ENCODE measurements around the gene HOXB1. TPM values are rescaled to one million over a fixed set of nuclear protein-coding genes. Genes with fewer than 3 reads are reported as not detected.

The HOXB1 gene
- total and polyA plus RNA-seq, 2 of the 13 experiments (the other 11 are each of a cell fraction or from before 2014, with no cell fraction given), result not detected

- no peak for TF ChIP-seq ZNF407 (CRISPR knock-in tag; IDR thresholded peaks at IDR 0.05; ENCODE audit: not compliant biosample characterization)
- TF ChIP-seq ZBTB2 (CRISPR knock-in tag; IDR thresholded peaks at IDR 0.05; ENCODE audit: low read depth), result no peak
- TF ChIP-seq HNF1A (IDR thresholded peaks at IDR 0.05; ENCODE audit: low read depth), result no peak
- TF ChIP-seq HNF1A (CRISPR knock-in tag; IDR thresholded peaks at IDR 0.05; ENCODE audit: borderline replicate concordance), result no peak
- TF ChIP-seq ZNF275 (CRISPR knock-in tag; IDR thresholded peaks at IDR 0.05; ENCODE audit: borderline replicate concordance), result no peak
- TF ChIP-seq PRMT3 (CRISPR knock-in tag; IDR thresholded peaks at IDR 0.05; ENCODE audit: borderline replicate concordance, low read depth), result no peak
- TF ChIP-seq ZMYM3 (CRISPR knock-in tag; IDR thresholded peaks at IDR 0.05), result no peak
- TF ChIP-seq TRIM22 (IDR thresholded peaks at IDR 0.05), result no peak
- no peak for TF ChIP-seq BCL3 (CRISPR knock-in tag; IDR thresholded peaks at IDR 0.05)
- no peak for TF ChIP-seq ZMAT3 (CRISPR knock-in tag; conservative IDR thresholded peaks at IDR 0.05)
These were observed 34.3 kb upstream of the HOXB1 start (continued) for GRCh38 chr17:48565022-48565554.
